ENCODE data around the gene ERICH4.

Gene ERICH4

GRCh38 chr19:41426952-41427646 is 15.9 kb upstream of the ERICH4 start, which contains the start of gene B3GNT8:
Gene B3GNT8, minus strand, starts transcription at chr19:41427374. Its CDS starts 596 bp downstream, at chr19:41426778.
- DNase-seq (ENCODE audit: low read depth): peak; percentile 51
- TF ChIP-seq, protein P1, sequence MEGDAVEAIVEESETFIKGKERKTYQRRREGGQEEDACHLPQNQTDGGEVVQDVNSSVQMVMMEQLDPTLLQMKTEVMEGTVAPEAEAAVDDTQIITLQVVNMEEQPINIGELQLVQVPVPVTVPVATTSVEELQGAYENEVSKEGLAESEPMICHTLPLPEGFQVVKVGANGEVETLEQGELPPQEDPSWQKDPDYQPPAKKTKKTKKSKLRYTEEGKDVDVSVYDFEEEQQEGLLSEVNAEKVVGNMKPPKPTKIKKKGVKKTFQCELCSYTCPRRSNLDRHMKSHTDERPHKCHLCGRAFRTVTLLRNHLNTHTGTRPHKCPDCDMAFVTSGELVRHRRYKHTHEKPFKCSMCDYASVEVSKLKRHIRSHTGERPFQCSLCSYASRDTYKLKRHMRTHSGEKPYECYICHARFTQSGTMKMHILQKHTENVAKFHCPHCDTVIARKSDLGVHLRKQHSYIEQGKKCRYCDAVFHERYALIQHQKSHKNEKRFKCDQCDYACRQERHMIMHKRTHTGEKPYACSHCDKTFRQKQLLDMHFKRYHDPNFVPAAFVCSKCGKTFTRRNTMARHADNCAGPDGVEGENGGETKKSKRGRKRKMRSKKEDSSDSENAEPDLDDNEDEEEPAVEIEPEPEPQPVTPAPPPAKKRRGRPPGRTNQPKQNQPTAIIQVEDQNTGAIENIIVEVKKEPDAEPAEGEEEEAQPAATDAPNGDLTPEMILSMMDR (conservative IDR thresholded peaks at IDR 0.05; ENCODE audit: control insufficient read depth, insufficient read depth, low read depth, low read length): no peak
- peak within 1 kb of the TSS; percentile 41 for H3K4me3 ChIP-seq (ENCODE audit: control insufficient read depth, low read depth, low read length)

- DNase-seq (ENCODE audit: low read depth): no peak
- TF ChIP-seq, protein P1 (conservative IDR thresholded peaks at IDR 0.05; ENCODE audit: control insufficient read depth, insufficient read depth, low read depth, low read length): no peak
- H3K4me3 ChIP-seq (ENCODE audit: control insufficient read depth, low read depth, low read length): peak overlapping the region; percentile 29
Observed at GRCh38 chr19:41427647-41428480, 15.1 kb upstream of the ERICH4 start.

DNA sequence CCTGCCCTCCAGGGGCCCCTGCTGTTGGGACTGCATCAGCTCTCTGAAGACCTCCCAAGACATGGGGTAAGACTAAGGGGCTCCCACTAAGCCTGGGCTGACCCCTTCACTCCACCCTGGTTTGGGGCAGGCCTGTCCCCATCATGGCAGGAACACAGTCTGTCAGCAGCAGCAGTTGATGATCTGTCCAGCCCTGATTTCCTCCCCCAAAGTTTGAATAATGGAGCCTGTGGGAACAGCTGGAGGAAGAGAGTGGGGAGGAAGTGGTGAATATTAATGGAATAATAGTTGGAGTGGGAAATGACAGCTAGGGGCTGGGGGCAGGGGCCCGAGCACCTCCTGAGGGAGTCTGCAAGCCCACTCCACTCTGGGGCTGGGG is 14.5 kb upstream of the ERICH4 start:
- H3K4me3 ChIP-seq (ENCODE audit: control insufficient read depth, low read depth, low read length): no peak overlapping the region
- TF ChIP-seq, protein P1 (conservative IDR thresholded peaks at IDR 0.05; ENCODE audit: control insufficient read depth, insufficient read depth, low read depth, low read length): no peak
- DNase-seq (ENCODE audit: low read depth): no peak

DNA sequence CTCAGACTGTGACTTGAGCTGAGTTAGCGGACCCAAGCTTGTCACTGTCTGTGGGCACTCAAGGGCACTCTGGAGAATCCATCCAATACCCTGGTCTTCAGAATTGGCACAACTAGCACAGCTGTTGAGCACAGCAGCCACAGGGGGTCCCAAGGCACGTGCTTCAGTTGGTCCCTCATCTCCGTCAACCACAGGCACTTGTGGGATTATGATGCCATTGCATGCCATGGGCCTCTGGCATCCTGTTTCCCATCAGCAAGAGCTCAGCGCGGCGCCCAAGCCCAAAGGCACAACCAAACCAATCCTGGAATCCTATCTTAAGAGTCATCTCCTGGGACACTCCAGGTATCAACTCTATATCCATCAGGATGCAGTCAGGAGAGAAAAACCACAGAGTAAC is 12.0 kb upstream of the ERICH4 start:
- TF ChIP-seq, protein P1 (conservative IDR thresholded peaks at IDR 0.05; ENCODE audit: control insufficient read depth, insufficient read depth, low read depth, low read length): no peak
- H3K4me3 ChIP-seq (ENCODE audit: control insufficient read depth, low read depth, low read length): no peak overlapping the region
- DNase-seq (ENCODE audit: low read depth): no peak

GRCh38 chr19:41431426-41432386 is 11.2 kb upstream of the ERICH4 start:
- DNase-seq (ENCODE audit: low read depth): peak; percentile 48
- H3K4me3 ChIP-seq (ENCODE audit: control insufficient read depth, low read depth, low read length): no peak overlapping the region
- TF ChIP-seq, protein P1 (conservative IDR thresholded peaks at IDR 0.05; ENCODE audit: control insufficient read depth, insufficient read depth, low read depth, low read length): peak; percentile 41

DNA sequence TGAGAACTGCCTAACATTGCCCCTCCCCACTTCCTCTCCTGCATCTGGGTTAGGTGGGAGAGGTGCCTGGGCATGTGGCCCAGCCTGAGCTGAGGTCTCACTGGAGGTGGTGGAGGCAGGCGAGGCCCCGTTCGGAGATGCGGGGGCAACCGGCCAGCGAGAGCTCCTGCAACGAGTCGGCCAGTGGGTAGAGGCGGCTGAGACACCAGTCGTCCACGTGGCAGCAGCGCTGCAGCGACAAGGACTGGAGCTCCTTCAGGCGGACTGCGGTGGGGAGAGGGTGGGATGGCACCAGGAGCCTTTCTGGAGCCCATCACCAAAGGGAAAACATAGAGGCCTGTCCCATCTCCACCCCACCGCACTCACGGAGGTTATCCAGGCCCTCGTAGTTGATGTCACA is 9.8 kb upstream of the ERICH4 start:
- DNase-seq (ENCODE audit: low read depth): no peak
- TF ChIP-seq, protein P1 (conservative IDR thresholded peaks at IDR 0.05; ENCODE audit: control insufficient read depth, insufficient read depth, low read depth, low read length): no peak
- H3K4me3 ChIP-seq (ENCODE audit: control insufficient read depth, low read depth, low read length): no peak overlapping the region
